Measurements from ENCODE around the gene ERCC6.

DNA sequence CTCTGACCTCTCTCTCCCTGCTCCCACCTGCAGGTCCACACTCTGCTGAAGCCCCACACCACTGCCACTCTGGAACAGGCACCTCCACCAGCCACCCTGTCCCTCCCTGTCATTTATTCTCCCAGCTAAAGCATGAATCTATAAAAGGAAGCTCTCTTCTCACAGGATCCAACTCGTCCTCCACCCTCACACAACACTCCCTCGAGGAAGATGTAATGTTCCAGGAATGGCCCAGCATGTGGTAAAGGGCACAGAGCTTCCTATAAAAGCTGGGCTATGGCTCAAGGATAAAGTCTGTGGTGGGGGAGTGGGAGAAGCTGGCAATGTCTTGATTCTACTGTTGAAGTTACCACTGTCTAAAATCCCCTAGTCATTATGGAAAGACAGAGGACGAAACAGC lies 67.4 kb downstream of the ERCC6 start:
- TF ChIP-seq, protein P1, sequence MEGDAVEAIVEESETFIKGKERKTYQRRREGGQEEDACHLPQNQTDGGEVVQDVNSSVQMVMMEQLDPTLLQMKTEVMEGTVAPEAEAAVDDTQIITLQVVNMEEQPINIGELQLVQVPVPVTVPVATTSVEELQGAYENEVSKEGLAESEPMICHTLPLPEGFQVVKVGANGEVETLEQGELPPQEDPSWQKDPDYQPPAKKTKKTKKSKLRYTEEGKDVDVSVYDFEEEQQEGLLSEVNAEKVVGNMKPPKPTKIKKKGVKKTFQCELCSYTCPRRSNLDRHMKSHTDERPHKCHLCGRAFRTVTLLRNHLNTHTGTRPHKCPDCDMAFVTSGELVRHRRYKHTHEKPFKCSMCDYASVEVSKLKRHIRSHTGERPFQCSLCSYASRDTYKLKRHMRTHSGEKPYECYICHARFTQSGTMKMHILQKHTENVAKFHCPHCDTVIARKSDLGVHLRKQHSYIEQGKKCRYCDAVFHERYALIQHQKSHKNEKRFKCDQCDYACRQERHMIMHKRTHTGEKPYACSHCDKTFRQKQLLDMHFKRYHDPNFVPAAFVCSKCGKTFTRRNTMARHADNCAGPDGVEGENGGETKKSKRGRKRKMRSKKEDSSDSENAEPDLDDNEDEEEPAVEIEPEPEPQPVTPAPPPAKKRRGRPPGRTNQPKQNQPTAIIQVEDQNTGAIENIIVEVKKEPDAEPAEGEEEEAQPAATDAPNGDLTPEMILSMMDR (IDR thresholded peaks at IDR 0.05): no peak
- TF ChIP-seq POLR2A (IDR thresholded peaks at IDR 0.05): no peak

Data from heart left ventricle (tissue), 13 donors.